K562 (cell line): Measurements from ENCODE around the gene CCDC50. TPM values are rescaled to one million over a fixed set of nuclear protein-coding genes. Genes with fewer than 3 reads are reported as not detected.

Experiments
- CBFA2T3 ChIP-seq: fragments of 450-650 bp; IDR thresholded peaks from 2 replicates; pipeline ENCODE4 v1.6.1; 2017
- CTBP1 ChIP-seq: fragments of 450-650 bp; IDR thresholded peaks from 2 replicates; pipeline ENCODE4 v1.6.1; 2016; ENCODE audit warnings: borderline replicate concordance
- FOXA1 ChIP-seq: fragments of 450-650 bp; IDR thresholded peaks from 2 replicates; pipeline ENCODE4 v1.6.1; 2016; ENCODE audit warnings: mild to moderate bottlenecking, borderline replicate concordance
- FOXP1 ChIP-seq: sonication (generic); formaldehyde crosslinking; IDR thresholded peaks from 2 replicates; pipeline ENCODE4 v1.8.0; 2022; ENCODE audit warnings: mild to moderate bottlenecking, missing genetic modification reagents
- HDAC2 ChIP-seq: fragments of 450-650 bp; IDR thresholded peaks from 2 replicates; pipeline ENCODE4 v1.6.1; 2016; ENCODE audit warnings: mild to moderate bottlenecking
- KDM5B ChIP-seq: fragments of 200-600 bp; sonication (generic); IDR thresholded peaks from 2 replicates; pipeline ENCODE4 v1.6.1; 2012; ENCODE audit warnings: low read depth, mild to moderate bottlenecking, moderate library complexity, low read length, control low read depth, inconsistent platforms; ENCODE audit not compliant: insufficient replicate concordance
- MBD1 ChIP-seq: fragments of 250-450 bp; sonication (Bioruptor Pico); IDR thresholded peaks from 2 replicates; pipeline ENCODE4 v1.8.0; 2022; ENCODE audit warnings: inconsistent platforms
- NKRF ChIP-seq: fragments of 450-650 bp; IDR thresholded peaks from 2 replicates; pipeline ENCODE4 v1.6.1; 2016; ENCODE audit warnings: borderline replicate concordance
- NR2F6 ChIP-seq: fragments of 450-650 bp; formaldehyde crosslinking; IDR thresholded peaks from 2 replicates; pipeline ENCODE4 v1.4.0; 2020; ENCODE audit warnings: mild to moderate bottlenecking
- RFX5 ChIP-seq: IDR thresholded peaks from 2 replicates; pipeline ENCODE4 v1.6.1; 2011; ENCODE audit warnings: low read depth, mild to moderate bottlenecking, improper control_type of control experiment, low read length
- TBL1XR1 ChIP-seq, 2 experiments: IDR thresholded peaks; 2 replicates each; pipeline ENCODE4 v1.6.1; 2012; ENCODE audit warnings: improper control_type of control experiment in 2 of 2, low read length in 2 of 2, mild to moderate bottlenecking in 1 of 2
- ZBTB40 ChIP-seq, 2 experiments: fragments of 450-650 bp in 1 of 2; sonication (generic) in 1 of 2; formaldehyde crosslinking in 1 of 2; IDR thresholded peaks; 2 replicates each; pipeline versions ENCODE4 v1.7.1 to v1.9.0; 2016 to 2022; ENCODE audit warnings: inconsistent platforms in 1 of 2, mild to moderate bottlenecking in 1 of 2, missing genetic modification reagents in 1 of 2
- ZNF512 ChIP-seq: IDR thresholded peaks from 2 replicates; pipeline ENCODE4 v1.6.1; 2016; ENCODE audit warnings: missing genetic modification characterization, missing compliant biosample characterization
- ZNF584 ChIP-seq: fragments of 200-800 bp; sonication (Bioruptor generic); IDR thresholded peaks from 2 replicates; pipeline ENCODE4 v1.6.1; 2016; ENCODE audit warnings: low read depth, mild to moderate bottlenecking, missing genetic modification characterization, missing compliant biosample characterization
- polyA plus RNA-seq, 8 experiments: library from polyadenylated mRNA; depleted of rRNA in 4 of 8; stranded (reverse) in 5 of 8; unstranded in 3 of 8; fragments of >200 nt; fragmentation: Nextera tagmentation in 2 of 8; fragmentation: Illumina TruSeq in 1 of 8; extraction: Ambion mirVana in 2 of 8; extraction: Trizol in 1 of 8; gene quantifications; 2 replicates each; pipeline versions ENCODE4 v1.2.1 to v1.2.3, GENCODE V29; 2011 to 2014; ENCODE audit warnings: inconsistent platforms in 1 of 8, missing spikeins in 1 of 8
- total RNA-seq, 7 experiments: library from RNA; depleted of rRNA in 6 of 7; stranded (reverse); fragments of >200 nt in 6 of 7; fragmentation: Illumina TruSeq in 2 of 7; extraction: Trizol in 2 of 7; gene quantifications; 2 replicates each; pipeline versions ENCODE4 v1.2.1 to v1.2.3, GENCODE V29; 2011 to 2021; ENCODE audit warnings: low replicate concordance in 1 of 7

CCDC50 gene
- total and polyA plus RNA-seq, 9 of the 15 experiments (the other 6 are each of a cell fraction or from before 2014, with no cell fraction given), result 8.4 to 63.4 (median 40.4) TPM

- TF ChIP-seq KDM5B, result no peak
- TF ChIP-seq RFX5, result no peak
- TF ChIP-seq CBFA2T3, result no peak; the same call in 1 of the 2 replicates
- TF ChIP-seq CTBP1, result no peak
- no peak for TF ChIP-seq NKRF
- no peak for TF ChIP-seq FOXP1 (CRISPR knock-in tag)
- TF ChIP-seq TBL1XR1 (IDR thresholded peaks at IDR 0.05; ENCODE audit: low read length in 2 of 2), result no peak
- TF ChIP-seq ZNF584 (CRISPR knock-in tag), result no peak
- TF ChIP-seq FOXA1, result no peak
- peak; percentile 71 for TF ChIP-seq ZBTB40 (IDR thresholded peaks at IDR 0.05)
- no peak for TF ChIP-seq ZBTB40 (CRISPR knock-in tag; IDR thresholded peaks at IDR 0.05)
- no peak for TF ChIP-seq MBD1 (CRISPR knock-in tag)
- TF ChIP-seq ZNF512 (tag), result no peak
- TF ChIP-seq HDAC2, result no peak
- TF ChIP-seq NR2F6 (CRISPR knock-in tag), result no peak
These were observed 37.5 kb downstream of the CCDC50 start (continued) for GRCh38 chr3:191366675-191367074.
